Measurements from ENCODE around the gene RTN1.

RTN1 gene

GRCh38 chr14:59849411-59850130, 21.0 kb downstream of the RTN1 start:
- no peak for DNase-seq

- DNase-seq, result no peak
These were observed 21.9 kb downstream of the RTN1 start for GRCh38 chr14:59848671-59849070.

GRCh38 chr14:59847711-59848110, 22.9 kb downstream of the RTN1 start:
- DNase-seq, result no peak

GRCh38 chr14:59846595-59846994, 24.0 kb downstream of the RTN1 start:
- DNase-seq, result no peak

- no peak for DNase-seq
These were observed 25.3 kb downstream of the RTN1 start for GRCh38 chr14:59845245-59845644.

- no peak for DNase-seq
These were observed 26.3 kb downstream of the RTN1 start for GRCh38 chr14:59844186-59844812.

GRCh38 chr14:59836116-59836515, 34.5 kb downstream of the RTN1 start:
- DNase-seq, result no peak

- no peak for DNase-seq
These were observed 37.8 kb downstream of the RTN1 start for GRCh38 chr14:59832653-59833294.

GRCh38 chr14:59831121-59831730, 39.4 kb downstream of the RTN1 start:
- no peak for DNase-seq

- no peak for DNase-seq
These were observed 40.2 kb downstream of the RTN1 start for GRCh38 chr14:59830338-59830734.

- DNase-seq, result no peak
These were observed 40.9 kb downstream of the RTN1 start for GRCh38 chr14:59829469-59830337.

- DNase-seq, result no peak
These were observed 42.3 kb downstream of the RTN1 start for GRCh38 chr14:59828276-59828675.

GRCh38 chr14:59827401-59827800, 43.2 kb downstream of the RTN1 start:
- DNase-seq, result no peak

GRCh38 chr14:59826150-59826549, 44.4 kb downstream of the RTN1 start:
- DNase-seq, result no peak

GRCh38 chr14:59823179-59823578, 47.4 kb downstream of the RTN1 start:
- no peak for DNase-seq

- no peak for DNase-seq
These were observed 51.0 kb downstream of the RTN1 start for GRCh38 chr14:59819446-59820088.

GRCh38 chr14:59816941-59817340, 53.6 kb downstream of the RTN1 start:
- no peak for DNase-seq

- no peak for DNase-seq
These were observed 55.6 kb downstream of the RTN1 start for GRCh38 chr14:59814988-59815387.

GRCh38 chr14:59811815-59812214, 58.8 kb downstream of the RTN1 start:
- no peak for DNase-seq

GRCh38 chr14:59811073-59811472, 59.5 kb downstream of the RTN1 start:
- no peak for DNase-seq

GRCh38 chr14:59803052-59803540, 67.5 kb downstream of the RTN1 start:
- DNase-seq, result no peak

GRCh38 chr14:59788176-59788575, 82.4 kb downstream of the RTN1 start:
- DNase-seq, result no peak
